GM19035 (cell line): ENCODE results near the gene POSTN.

Experiments
- ATAC-seq: cut with Tn5 transposase; IDR thresholded peaks from one replicate; pipeline ENCODE4 v1.9.1; 2021; ENCODE audit not compliant: unreplicated experiment

Gene POSTN

GRCh38 chr13:37515226-37515625, 83.3 kb downstream of the POSTN start:
- no peak for ATAC-seq
